SHP77 treated with DMSO at 0.1 percent for 48 hours (cell line): ENCODE results near the gene PRODH.
"Not testable (repeated sequence)": the region's sequence is repeated elsewhere in the genome, so short reads cannot be mapped to it uniquely, and the experiment has no call there.

Source experiments
- DNase-seq: peaks from one replicate; lab custom pipeline; 2025; lab: John Stamatoyannopoulos, UW

Gene PRODH

GRCh38 chr22:18954303-18954989 lies 18.4 kb upstream of the PRODH start:
- DNase-seq = peak; percentile 29

- DNase-seq = not testable (repeated sequence)
Measured at GRCh38 chr22:18953128-18953527, 17.0 kb upstream of the PRODH start.

GRCh38 chr22:18952022-18952421 lies 15.9 kb upstream of the PRODH start:
- DNase-seq = no peak

GRCh38 chr22:18950141-18950540 lies 14.0 kb upstream of the PRODH start:
- no peak for DNase-seq

- no peak for DNase-seq
Measured at GRCh38 chr22:18947905-18948304, 11.8 kb upstream of the PRODH start.

DNA sequence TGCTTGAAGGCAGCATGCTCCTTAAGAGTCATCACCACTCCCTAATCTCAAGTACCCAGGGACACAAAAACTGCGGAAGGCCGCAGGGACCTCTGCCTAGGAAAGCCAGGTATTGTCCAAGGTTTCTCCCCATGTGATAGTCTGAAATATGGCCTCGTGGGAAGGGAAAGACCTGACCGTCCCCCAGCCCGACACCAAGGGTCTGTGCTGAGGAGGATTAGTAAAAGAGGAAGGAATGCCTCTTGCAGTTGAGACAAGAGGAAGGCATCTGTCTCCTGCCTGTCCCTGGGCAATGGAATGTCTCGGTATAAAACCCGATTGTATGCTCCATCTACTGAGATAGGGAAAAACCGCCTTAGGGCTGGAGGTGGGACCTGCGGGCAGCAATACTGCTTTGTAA lies 11.0 kb upstream of the PRODH start:
- not testable (repeated sequence) for DNase-seq

DNA sequence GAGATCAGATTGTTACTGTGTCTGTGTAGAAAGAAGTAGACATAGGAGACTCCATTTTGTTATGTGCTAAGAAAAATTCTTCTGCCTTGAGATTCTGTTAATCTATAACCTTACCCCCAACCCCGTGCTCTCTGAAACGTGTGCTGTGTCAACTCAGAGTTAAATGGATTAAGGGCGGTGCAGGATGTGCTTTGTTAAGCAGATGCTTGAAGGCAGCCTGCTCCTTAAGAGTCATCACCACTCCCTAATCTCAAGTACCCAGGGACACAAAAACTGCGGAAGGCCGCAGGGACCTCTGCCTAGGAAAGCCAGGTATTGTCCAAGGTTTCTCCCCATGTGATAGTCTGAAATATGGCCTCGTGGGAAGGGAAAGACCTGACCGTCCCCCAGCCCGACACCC lies 2.6 kb upstream of the PRODH start:
- not testable (repeated sequence) for DNase-seq

DNA sequence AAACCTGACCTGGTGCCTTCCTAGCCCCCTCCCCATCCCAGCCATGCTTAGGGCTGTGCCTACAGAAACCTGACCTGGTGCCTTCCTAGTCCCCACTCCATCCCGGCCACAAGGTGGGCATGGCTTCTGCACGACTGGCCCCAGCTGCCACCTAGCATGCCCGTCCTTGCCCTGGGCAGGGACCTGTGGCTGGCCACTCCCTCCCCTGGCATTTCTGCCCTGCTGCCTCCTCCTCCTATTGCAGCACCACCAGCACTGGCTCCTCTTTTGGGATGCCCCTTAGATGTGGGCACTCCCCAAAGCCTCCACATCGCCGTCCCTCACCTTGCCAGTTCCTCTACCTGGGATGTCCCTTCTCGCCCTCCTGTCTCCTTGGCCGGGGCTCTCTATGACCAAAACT lies 1.4 kb downstream of the PRODH start:
- not testable (repeated sequence) for DNase-seq

GRCh38 chr22:18933914-18934313 lies 2.2 kb downstream of the PRODH start:
- no peak for DNase-seq

GRCh38 chr22:18931905-18932652 lies 4.0 kb downstream of the PRODH start:
- DNase-seq = no peak

GRCh38 chr22:18929459-18929858 lies 6.6 kb downstream of the PRODH start:
- no peak for DNase-seq

DNA sequence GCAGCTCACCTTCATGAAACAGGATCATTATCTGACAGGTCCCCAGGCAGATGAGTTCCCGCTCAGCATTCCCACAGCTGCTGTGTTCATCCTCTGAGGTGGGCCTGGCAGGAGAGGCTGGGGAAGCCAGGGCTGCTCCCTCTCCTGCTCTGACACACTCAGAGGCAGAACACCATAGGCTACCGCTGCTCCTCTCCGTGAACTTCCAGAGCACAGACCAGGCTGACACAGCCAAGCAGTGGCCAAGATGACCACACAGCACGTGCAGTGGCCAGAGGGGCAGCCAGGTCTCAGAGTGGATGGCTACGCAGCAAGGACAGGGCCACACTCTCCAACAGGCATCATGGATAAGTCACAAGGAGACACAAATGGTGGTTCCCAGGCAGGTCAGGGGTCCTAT lies 8.5 kb downstream of the PRODH start:
- no peak for DNase-seq

DNA sequence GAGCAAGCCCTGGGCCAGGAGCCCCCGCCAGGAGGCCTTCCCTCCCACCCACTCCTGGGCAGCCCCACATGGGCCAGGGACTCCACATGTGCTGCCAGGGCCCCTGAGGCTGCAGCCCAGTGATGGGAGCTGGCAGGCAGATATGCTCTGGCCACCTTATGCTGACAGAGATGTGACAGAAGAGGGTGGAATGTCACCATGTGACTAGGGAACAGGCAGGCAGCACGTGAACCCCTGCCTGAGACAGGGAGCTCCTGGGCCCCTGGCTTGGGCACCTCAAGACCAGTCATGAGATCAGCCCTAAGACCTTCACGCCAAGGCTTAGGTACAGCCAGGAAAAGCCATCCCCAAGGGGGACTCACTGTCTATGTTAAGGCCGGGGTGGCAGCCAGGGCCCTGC lies 9.1 kb downstream of the PRODH start:
- no peak for DNase-seq

- DNase-seq = no peak
Measured at GRCh38 chr22:18925368-18926064, 10.6 kb downstream of the PRODH start.

DNA sequence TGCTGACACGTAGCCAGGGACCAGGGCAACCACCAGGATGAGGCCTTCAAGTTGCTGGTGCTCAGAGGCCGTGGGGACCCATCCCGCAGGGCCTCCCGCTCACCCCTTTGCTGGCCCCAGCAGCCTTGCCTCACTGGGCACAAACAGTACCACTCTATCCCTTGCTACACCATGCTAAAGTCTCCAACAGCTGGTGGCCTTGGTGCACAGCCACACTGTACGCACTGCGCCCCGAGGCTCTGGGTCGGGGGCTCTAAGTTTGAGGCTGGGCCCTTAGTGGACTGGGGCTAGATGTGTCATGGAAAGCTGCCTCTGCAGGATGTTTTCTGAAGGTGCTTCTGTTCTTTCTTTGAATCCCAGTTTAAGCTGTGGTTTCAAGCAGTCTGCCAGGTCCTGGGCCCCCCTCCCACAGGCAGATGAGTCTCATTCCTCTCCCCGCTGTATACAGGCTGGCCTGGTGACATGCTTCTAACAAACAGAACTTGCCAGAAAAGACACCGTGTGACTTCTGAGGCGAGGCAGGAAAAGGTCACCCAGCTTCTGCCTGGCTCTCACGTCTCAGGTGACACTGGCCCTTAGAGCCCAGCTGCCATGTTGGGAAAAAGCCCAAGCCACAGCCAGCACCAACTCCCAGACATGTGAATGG lies 15.7 kb downstream of the PRODH start:
- DNase-seq = not testable (repeated sequence)

DNA sequence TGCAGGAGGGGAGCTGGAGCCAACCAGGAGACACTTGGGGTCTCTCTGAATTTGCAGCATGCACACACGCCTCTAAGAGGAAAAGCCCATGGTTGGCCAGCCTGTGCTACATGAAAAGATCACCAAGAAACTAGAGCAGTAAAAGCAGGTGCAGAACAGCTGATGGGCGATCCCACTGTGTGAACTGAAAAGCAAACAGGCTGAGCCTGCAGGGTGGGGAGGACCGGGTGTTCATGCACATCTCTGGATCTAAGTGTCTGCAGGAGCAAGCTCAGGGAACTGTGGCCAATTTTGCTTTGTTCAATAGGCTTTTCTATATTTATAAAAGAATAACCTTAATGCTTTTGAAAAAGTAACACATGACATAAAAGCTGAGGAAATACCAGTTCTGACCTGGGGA lies 18.3 kb downstream of the PRODH start:
- DNase-seq = not testable (repeated sequence)

DNA sequence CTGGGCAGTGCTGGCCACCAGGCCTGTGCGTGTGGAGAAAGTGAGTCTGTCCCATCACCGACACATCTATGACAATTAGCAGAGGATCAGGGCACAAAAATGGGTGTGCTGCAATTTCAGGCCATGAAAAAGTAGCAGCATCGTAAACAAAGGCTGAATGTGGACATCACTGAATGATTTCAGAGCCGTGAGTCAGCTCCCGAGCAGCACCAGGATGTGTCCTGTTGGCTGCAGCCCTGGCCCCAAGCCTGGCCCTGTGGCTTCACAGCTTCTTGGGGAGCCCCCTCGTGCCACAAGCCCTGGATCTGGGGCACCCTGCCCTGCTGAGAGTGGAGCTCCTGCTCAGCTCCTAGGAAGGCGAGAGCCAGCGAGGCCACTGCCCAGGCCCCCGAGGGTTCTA lies 20.5 kb downstream of the PRODH start:
- not testable (repeated sequence) for DNase-seq

DNA sequence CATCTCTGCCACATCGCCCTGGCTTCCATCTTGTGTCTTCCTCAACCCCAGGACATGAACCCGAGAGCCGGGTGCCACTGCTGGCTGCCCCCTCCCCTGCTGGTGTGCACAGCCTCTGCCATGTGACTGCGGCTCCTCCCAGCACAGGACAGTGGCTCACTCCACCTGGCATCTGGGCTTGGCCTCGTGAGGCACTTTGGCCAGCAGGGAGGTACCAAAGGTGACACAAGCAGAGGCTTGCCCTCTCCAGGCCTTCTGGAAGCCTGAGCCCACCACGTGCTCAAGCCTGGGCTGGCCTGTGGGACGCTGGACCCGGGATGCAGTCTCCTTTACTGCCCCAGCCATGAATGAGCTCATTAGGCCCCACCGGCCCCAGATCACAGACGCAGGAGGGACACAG lies 21.5 kb downstream of the PRODH start:
- not testable (repeated sequence) for DNase-seq

GRCh38 chr22:18912264-18912946 lies 23.7 kb downstream of the PRODH start:
- DNase-seq = not testable (repeated sequence)

- not testable (repeated sequence) for DNase-seq
Measured at GRCh38 chr22:18911535-18911934, 24.6 kb downstream of the PRODH start.

DNA sequence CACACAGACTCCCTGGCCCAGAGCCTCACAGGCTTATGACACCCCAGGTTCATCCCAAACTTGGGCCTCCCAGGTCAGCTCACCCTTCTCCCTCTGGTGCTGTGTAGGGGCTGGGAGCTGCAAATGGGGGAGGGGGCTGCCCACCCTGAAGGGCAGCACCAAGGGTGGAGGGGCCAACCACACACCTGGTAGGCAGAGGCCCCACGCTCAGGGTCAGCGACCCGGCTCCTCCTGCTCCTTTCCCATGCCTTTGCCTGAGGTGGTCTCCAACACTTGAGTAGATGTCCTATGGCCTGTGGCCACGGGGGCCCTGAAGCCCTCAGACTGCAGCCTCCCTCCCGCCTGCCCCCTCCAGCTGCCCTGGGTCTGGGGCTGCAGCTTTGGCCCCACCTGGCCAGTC lies 26.5 kb downstream of the PRODH start:
- no peak for DNase-seq

DNA sequence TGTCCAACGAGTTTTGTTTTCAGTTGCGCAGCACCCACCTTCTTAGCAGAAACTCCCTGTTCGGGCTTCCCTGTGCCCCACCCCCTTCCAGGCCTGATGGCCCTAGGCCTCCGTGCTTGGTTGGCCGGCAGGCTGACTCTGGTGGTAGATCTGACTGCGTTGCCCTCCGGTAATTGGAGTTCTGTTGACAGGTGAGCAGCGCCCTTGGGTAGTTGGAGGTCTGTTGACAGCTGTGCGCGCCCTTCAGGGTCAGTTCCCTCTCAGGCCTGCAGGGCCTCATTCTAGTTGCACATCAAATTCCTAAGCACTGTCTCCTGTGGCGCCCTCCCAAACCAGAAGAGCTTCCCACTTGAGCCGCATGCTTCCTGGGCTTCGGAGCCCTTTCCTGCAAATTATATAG lies 29.2 kb downstream of the PRODH start:
- DNase-seq = no peak
